ENCODE measurements around the gene COPZ2. TPM values are rescaled to one million over a fixed set of nuclear protein-coding genes. Genes with fewer than 3 reads are reported as not detected.
"Not testable (repeated sequence)": the region's sequence is repeated elsewhere in the genome, so short reads cannot be mapped to it uniquely, and the experiment has no call there.

COPZ2 gene
- total RNA-seq = 78.6 TPM
- long read RNA-seq, transcript COPZ2-210 (9 exons, 895 nt) = major isoform, 39 of 72 reads
- long read RNA-seq, partial matches to known transcripts = 8 of 72 reads
- long read RNA-seq, other reads (novel, unspliced or antisense) = 25 of 72 reads

GRCh38 chr17:48037036-48037837 lies at the start of gene COPZ2:
COPZ2 (minus strand) TSS chr17:48037797; CDS start chr17:48037777, 20 bp downstream.
- intact Hi-C loops (cut with DNase I) = no loop called here
- no peak for DNase-seq (ENCODE audit: low spot score)

- intact Hi-C loops (cut with DNase I) = no loop called here
- no peak for DNase-seq (ENCODE audit: low spot score)
These were observed 47.3 kb upstream of the COPZ2 start for GRCh38 chr17:48084932-48085331.

- intact Hi-C loops (cut with DNase I) = no loop called here
- no peak for DNase-seq (ENCODE audit: low spot score)
These were observed 44.3 kb upstream of the COPZ2 start for GRCh38 chr17:48081858-48082257.

- intact Hi-C loops (cut with DNase I) = loop anchor here (5.0 kb wide), 1 partner anchor 55 kb away; no protein-coding TSS in a partner anchor
These were observed 39.6 kb upstream of the COPZ2 start for GRCh38 chr17:48077152-48077551.

GRCh38 chr17:48074322-48075081 lies 36.9 kb upstream of the COPZ2 start:
- intact Hi-C loops (cut with DNase I) = loop anchor here (1.0 to 5.0 kb wide), 2 partner anchors 48 to 58 kb away; no protein-coding TSS in a partner anchor
- no peak for DNase-seq (ENCODE audit: low spot score)

More at GRCh38 chr17:48077152-48077551, 39.6 kb upstream of the COPZ2 start:
- not testable (repeated sequence) for DNase-seq (ENCODE audit: low spot score)

- intact Hi-C loops (cut with DNase I) = loop anchor here (1.0 kb wide), 1 partner anchor 47 kb away; no protein-coding TSS in a partner anchor
- not testable (repeated sequence) for DNase-seq (ENCODE audit: low spot score)
These were observed 36.0 kb upstream of the COPZ2 start for GRCh38 chr17:48073566-48074094.

- DNase-seq (ENCODE audit: low spot score); intact Hi-C loops (cut with DNase I): not testable (repeated sequence)
These were observed 35.2 kb upstream of the COPZ2 start for GRCh38 chr17:48072811-48073210.

- no peak for DNase-seq (ENCODE audit: low spot score)
- intact Hi-C loops (cut with DNase I) = no loop called here
These were observed 34.1 kb upstream of the COPZ2 start for GRCh38 chr17:48071654-48072053.

GRCh38 chr17:48070195-48070594 lies 32.6 kb upstream of the COPZ2 start:
- intact Hi-C loops (cut with DNase I) = no loop called here
- DNase-seq (ENCODE audit: low spot score) = no peak

- intact Hi-C loops (cut with DNase I) = no loop called here
- no peak for DNase-seq (ENCODE audit: low spot score)
These were observed 30.9 kb upstream of the COPZ2 start for GRCh38 chr17:48068491-48068961.

- intact Hi-C loops (cut with DNase I); DNase-seq (ENCODE audit: low spot score): not testable (repeated sequence)
These were observed 30.2 kb upstream of the COPZ2 start for GRCh38 chr17:48067808-48068207.

GRCh38 chr17:48067245-48067644 lies 29.6 kb upstream of the COPZ2 start:
- no peak for DNase-seq (ENCODE audit: low spot score)

GRCh38 chr17:48066656-48067055 lies 29.1 kb upstream of the COPZ2 start:
- intact Hi-C loops (cut with DNase I) = no loop called here
- DNase-seq (ENCODE audit: low spot score) = no peak

More at GRCh38 chr17:48067245-48067644, 29.6 kb upstream of the COPZ2 start:
- intact Hi-C loops (cut with DNase I) = no loop called here

GRCh38 chr17:48066192-48066591 lies 28.6 kb upstream of the COPZ2 start:
- DNase-seq (ENCODE audit: low spot score) = no peak
- intact Hi-C loops (cut with DNase I) = no loop called here

GRCh38 chr17:48064638-48065037 lies 27.0 kb upstream of the COPZ2 start:
- DNase-seq (ENCODE audit: low spot score) = no peak
- intact Hi-C loops (cut with DNase I) = no loop called here

- DNase-seq (ENCODE audit: low spot score) = no peak
- intact Hi-C loops (cut with DNase I) = no loop called here
These were observed 24.7 kb upstream of the COPZ2 start for GRCh38 chr17:48062273-48062672.

- intact Hi-C loops (cut with DNase I) = no loop called here
- DNase-seq (ENCODE audit: low spot score) = no peak
These were observed 22.7 kb upstream of the COPZ2 start for GRCh38 chr17:48060249-48060648.

- intact Hi-C loops (cut with DNase I) = no loop called here
- no peak for DNase-seq (ENCODE audit: low spot score)
These were observed 21.6 kb upstream of the COPZ2 start for GRCh38 chr17:48059125-48059668.

GRCh38 chr17:48058393-48059124 lies 21.0 kb upstream of the COPZ2 start:
- no peak for DNase-seq (ENCODE audit: low spot score)
- intact Hi-C loops (cut with DNase I) = no loop called here

Measured in cardiac septum (tissue), 1 donor.